CD14-positive monocyte (primary cell): ENCODE results near the gene BBS9. TPM values are rescaled to one million over a fixed set of nuclear protein-coding genes. Genes with fewer than 3 reads are reported as not detected.

ENCODE experiments used
- DNase-seq, 3 donors: peaks; one replicate each; pipeline ENCODE4 v3.0.0-alpha.2; 2011 to 2022
- H2AFZ ChIP-seq: 2 replicates; pipeline ENCODE4 v1.6.0; 2012; ENCODE audit warnings: mild to moderate bottlenecking, low read depth, low read length, inconsistent platforms; ENCODE audit not compliant: insufficient read depth, poor library complexity, severe bottlenecking
- H3K27ac ChIP-seq, 2 donors: 1 replicate in 1 of 2; 2 replicates in 1 of 2; pipeline ENCODE4 v1.5.1; 2012 to 2013; ENCODE audit warnings: low read length in 2 of 2, control low read depth in 1 of 2, inconsistent platforms in 1 of 2, low read depth in 1 of 2, mild to moderate bottlenecking in 1 of 2
- H3K27me3 ChIP-seq, 2 donors: one replicate each; pipeline versions ENCODE4 v1.6.0 to v1.6.1; 2011 to 2013; ENCODE audit warnings: low read length in 2 of 2; ENCODE audit not compliant: control insufficient read depth in 2 of 2, insufficient read depth in 2 of 2
- H3K36me3 ChIP-seq, 2 donors: replicated peaks in 1 of 2; 1 replicate in 1 of 2; 2 replicates in 1 of 2; pipeline versions ENCODE4 v1.5.1 to v1.6.1; 2012 to 2013; ENCODE audit warnings: low read length in 2 of 2, control low read depth in 1 of 2, inconsistent platforms in 1 of 2, mild to moderate bottlenecking in 1 of 2; ENCODE audit not compliant: insufficient read depth in 2 of 2, control insufficient read depth in 1 of 2
- H3K4me1 ChIP-seq, 2 donors: 1 replicate in 1 of 2; 2 replicates in 1 of 2; pipeline versions ENCODE4 v1.5.1 to v1.6.1; 2012 to 2013; ENCODE audit warnings: low read length in 2 of 2, control low read depth in 1 of 2, inconsistent platforms in 1 of 2, mild to moderate bottlenecking in 1 of 2, moderate library complexity in 1 of 2; ENCODE audit not compliant: insufficient read depth in 2 of 2, control insufficient read depth in 1 of 2
- H3K4me2 ChIP-seq: replicated peaks from 2 replicates; pipeline ENCODE3; 2012; ENCODE audit warnings: low read length, moderate library complexity, mild to moderate bottlenecking; ENCODE audit not compliant: poor library complexity, severe bottlenecking; ENCODE audit errors: extremely low read depth
- H3K4me3 ChIP-seq, 3 experiments: fragments of 200-600 bp in 1 of 3; sonication (generic) in 1 of 3; replicated peaks in 1 of 3; 1 replicate in 2 of 3; 2 replicates in 1 of 3; pipeline ENCODE4 v1.5.1; 2011 to 2013; ENCODE audit warnings: low read length in 3 of 3, mild to moderate bottlenecking in 3 of 3, control low read depth in 2 of 3, low read depth in 2 of 3, inconsistent platforms in 1 of 3, moderate library complexity in 1 of 3
- H3K79me2 ChIP-seq: 2 replicates; pipeline ENCODE4 v1.6.0; 2012; ENCODE audit warnings: mild to moderate bottlenecking, control low read depth, inconsistent platforms, low read length, moderate library complexity; ENCODE audit not compliant: insufficient read depth
- H3K9ac ChIP-seq: 2 replicates; pipeline ENCODE4 v1.6.0; 2017; ENCODE audit warnings: low read length, mild to moderate bottlenecking; ENCODE audit not compliant: insufficient read depth, poor library complexity, severe bottlenecking
- H3K9me3 ChIP-seq, 2 donors: replicated peaks in 1 of 2; 1 replicate in 1 of 2; 2 replicates in 1 of 2; pipeline versions ENCODE4 v1.5.1 to v1.6.1; 2012 to 2013; ENCODE audit warnings: low read length in 2 of 2, control low read depth in 1 of 2; ENCODE audit not compliant: control insufficient read depth in 1 of 2, insufficient read depth in 1 of 2
- H4K20me1 ChIP-seq: 2 replicates; pipeline ENCODE4 v1.6.0; 2012; ENCODE audit warnings: mild to moderate bottlenecking, low read length, control low read depth, moderate library complexity; ENCODE audit not compliant: insufficient read depth
- H3K27ac Mint-ChIP-seq, 7 donors: one replicate each; pipeline ENCODE4 v1.8.0; 2020; ENCODE audit warnings: mild to moderate bottlenecking in 7 of 7, mixed read lengths in 7 of 7, moderate library complexity in 6 of 7, inconsistent platforms in 2 of 7
- H3K27me3 Mint-ChIP-seq, 3 donors: one replicate each; pipeline ENCODE4 v1.8.0; 2021 to 2022; ENCODE audit warnings: low read depth in 3 of 3, mild to moderate bottlenecking in 3 of 3, mixed read lengths in 3 of 3, moderate library complexity in 3 of 3, inconsistent platforms in 1 of 3
- H3K36me3 Mint-ChIP-seq, 2 donors: one replicate each; pipeline ENCODE4 v1.8.0; 2020; ENCODE audit warnings: mixed read lengths in 2 of 2, inconsistent platforms in 1 of 2, mild to moderate bottlenecking in 1 of 2
- H3K4me1 Mint-ChIP-seq: one replicate; pipeline ENCODE4 v1.8.0; 2020; ENCODE audit warnings: mild to moderate bottlenecking, mixed read lengths
- H3K4me3 Mint-ChIP-seq, 2 donors: one replicate each; pipeline ENCODE4 v1.8.0; 2020; ENCODE audit warnings: mild to moderate bottlenecking in 2 of 2, mixed read lengths in 2 of 2, moderate library complexity in 1 of 2
- H3K9me3 Mint-ChIP-seq, 7 donors: one replicate each; pipeline ENCODE4 v1.8.0; 2020 to 2022; ENCODE audit warnings: mixed read lengths in 7 of 7, mild to moderate bottlenecking in 6 of 7, moderate library complexity in 6 of 7, inconsistent platforms in 2 of 7
- WGBS: methylation state at CpG from one replicate; pipeline ENCODE4 v1.1.5; 2013; ENCODE audit warnings: missing lambda C conversion rate; ENCODE audit not compliant: insufficient coverage; 5-methylcytosine and 5-hydroxymethylcytosine counted together
- intact Hi-C, 2 donors: fragments of 100-400 bp; cut with micrococcal nuclease; formaldehyde crosslinking; loops; one replicate each; pipeline versions ENCODE4 v1.15.0 to v1.15.1; 2023
- polyA plus RNA-seq, 3 donors: library from polyadenylated mRNA; depleted of rRNA in 1 of 3; unstranded in 2 of 3; stranded (reverse) in 1 of 3; fragments of 300-500 nt in 2 of 3; fragments of >200 nt in 1 of 3; fragmentation: Illumina TruSeq in 2 of 3; gene quantifications; 1 replicate in 2 of 3; 2 replicates in 1 of 3; pipeline ENCODE4 v1.2.3, GENCODE V29; 2012 to 2021
- TF ChIP-seq, protein P1 (sequence below): fragments of 200-600 bp; IDR thresholded peaks from one replicate; pipeline ENCODE4 v1.8.0; 2022; ENCODE audit warnings: antibody characterized with exemption, mild to moderate bottlenecking

BBS9 gene
- polyA plus RNA-seq, 3 donors: 4.9 to 7.5 (median 6.8) TPM

DNA sequence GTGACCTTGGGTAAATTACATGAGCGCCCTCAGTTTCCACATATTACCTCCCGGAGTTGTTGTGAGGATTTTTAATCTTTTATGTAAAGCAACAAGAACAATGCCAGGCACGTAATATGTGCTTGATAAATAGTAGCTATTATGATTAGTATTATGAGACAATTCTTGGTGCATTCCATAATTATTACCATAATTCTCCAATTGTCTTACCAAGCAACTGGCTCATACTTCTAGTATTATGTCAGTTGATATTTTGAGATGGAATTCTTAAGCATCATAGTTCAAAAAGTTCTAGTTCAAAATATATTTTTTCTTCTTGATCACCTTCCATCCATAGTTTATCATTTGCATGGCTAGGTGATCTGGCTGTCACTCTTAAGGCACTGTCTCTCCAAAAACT lies 259.0 kb downstream of the BBS9 start:
- intact Hi-C loops: no loop called here
- WGBS: no CpG with 5 or more reads among the region's 3 CpGs
- H3K27ac ChIP-seq: no peak overlapping the region
- H3K9me3 ChIP-seq: no peaks in the 10 kb centered on the region
- Mint-ChIP-seq H3K4me3 (no peak overlapping the region), H3K27me3 (no peaks in the 10 kb centered on the region), H3K27ac (no peak overlapping the region), H3K4me1 (no peaks in the 10 kb centered on the region), H3K36me3 (peaks cover 0 to 2% of the 10 kb centered on the region in 2 donors), H3K9me3 (peaks cover 0 to 4% (median 0%) of the 10 kb centered on the region in 7 donors)
- H3K36me3 ChIP-seq: no peaks in the 10 kb centered on the region
- no peaks in the 10 kb centered on the region for H3K79me2 ChIP-seq
- no peaks in the 10 kb centered on the region for H4K20me1 ChIP-seq
- H3K27me3 ChIP-seq: no peaks in the 10 kb centered on the region
- DNase-seq: no peak
- TF ChIP-seq, protein P1, sequence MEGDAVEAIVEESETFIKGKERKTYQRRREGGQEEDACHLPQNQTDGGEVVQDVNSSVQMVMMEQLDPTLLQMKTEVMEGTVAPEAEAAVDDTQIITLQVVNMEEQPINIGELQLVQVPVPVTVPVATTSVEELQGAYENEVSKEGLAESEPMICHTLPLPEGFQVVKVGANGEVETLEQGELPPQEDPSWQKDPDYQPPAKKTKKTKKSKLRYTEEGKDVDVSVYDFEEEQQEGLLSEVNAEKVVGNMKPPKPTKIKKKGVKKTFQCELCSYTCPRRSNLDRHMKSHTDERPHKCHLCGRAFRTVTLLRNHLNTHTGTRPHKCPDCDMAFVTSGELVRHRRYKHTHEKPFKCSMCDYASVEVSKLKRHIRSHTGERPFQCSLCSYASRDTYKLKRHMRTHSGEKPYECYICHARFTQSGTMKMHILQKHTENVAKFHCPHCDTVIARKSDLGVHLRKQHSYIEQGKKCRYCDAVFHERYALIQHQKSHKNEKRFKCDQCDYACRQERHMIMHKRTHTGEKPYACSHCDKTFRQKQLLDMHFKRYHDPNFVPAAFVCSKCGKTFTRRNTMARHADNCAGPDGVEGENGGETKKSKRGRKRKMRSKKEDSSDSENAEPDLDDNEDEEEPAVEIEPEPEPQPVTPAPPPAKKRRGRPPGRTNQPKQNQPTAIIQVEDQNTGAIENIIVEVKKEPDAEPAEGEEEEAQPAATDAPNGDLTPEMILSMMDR: no peak
- H3K4me1 ChIP-seq: no peaks in the 10 kb centered on the region
- no peak overlapping the region for H3K4me3 ChIP-seq
- H2AFZ ChIP-seq: no peak overlapping the region
- H3K9ac ChIP-seq: no peak overlapping the region
- H3K4me2 ChIP-seq: no peak overlapping the region

- H3K9me3 ChIP-seq: no peaks in the 10 kb centered on the region
- peaks cover 2 to 3% of the 10 kb centered on the region in 2 donors for H3K36me3 Mint-ChIP-seq
- H3K4me3 Mint-ChIP-seq: no peak overlapping the region
- no peak overlapping the region for H3K4me3 ChIP-seq
- no peaks in the 10 kb centered on the region for H3K4me1 ChIP-seq
- no peak overlapping the region for H3K4me2 ChIP-seq
- no peak overlapping the region for H2AFZ ChIP-seq
- H3K9ac ChIP-seq: no peak overlapping the region
- H3K36me3 ChIP-seq: no peaks in the 10 kb centered on the region
- H3K27ac Mint-ChIP-seq: no peak overlapping the region
- intact Hi-C loops: no loop called here
- WGBS: 100% methylated on average over 1 of the region's 1 CpG
- H4K20me1 ChIP-seq: no peaks in the 10 kb centered on the region
- TF ChIP-seq, protein P1: no peak
- H3K9me3 Mint-ChIP-seq: peaks cover 0 to 5% (median 3%) of the 10 kb centered on the region in 7 donors
- no peaks in the 10 kb centered on the region for H3K4me1 Mint-ChIP-seq
- H3K27ac ChIP-seq: no peak overlapping the region
- H3K79me2 ChIP-seq: no peaks in the 10 kb centered on the region
- no peak for DNase-seq
- H3K27me3 Mint-ChIP-seq: no peaks in the 10 kb centered on the region
- H3K27me3 ChIP-seq: no peaks in the 10 kb centered on the region
These were observed 262.8 kb downstream of the BBS9 start for GRCh38 chr7:33392148-33392547.
